Activated T-cell treated with anti-CD3 and anti-CD28 coated beads, Interleukin-2, amount 50 U/mL, for 48 hours (primary cell): Measurements from ENCODE around the gene NANS.
A peak's percentile ranks its signal among the peaks of the same experiment; 100 is the strongest.
"Not testable (repeated sequence)": the region's sequence is repeated elsewhere in the genome, so short reads cannot be mapped to it uniquely, and the experiment has no call there.

Source experiments
- DNase-seq, 2 experiments: peaks; one replicate each; pipeline ENCODE4 v3.0.0-alpha.2; 2020

The NANS gene

GRCh38 chr9:98105006-98105405 lies 48.5 kb downstream of the NANS start:
- no peak for DNase-seq

DNA sequence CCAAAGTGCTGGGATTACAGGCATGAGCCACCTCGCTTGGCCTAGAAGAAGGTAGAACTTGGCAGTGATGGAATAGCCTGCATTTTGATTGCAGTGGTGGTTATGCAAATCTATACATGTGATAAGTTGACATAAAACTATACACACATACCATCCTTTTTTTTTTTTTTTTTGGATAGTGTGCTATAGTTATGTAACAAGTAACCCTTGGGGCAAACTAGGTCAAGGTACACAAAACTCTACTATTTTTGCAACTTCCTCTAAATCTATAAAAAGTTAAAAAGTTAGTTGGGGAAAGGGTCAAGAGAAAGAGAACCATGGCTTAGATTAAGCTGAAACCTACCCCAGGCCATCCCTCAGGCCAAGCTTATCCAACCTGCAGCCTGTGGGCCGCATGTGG lies 51.4 kb downstream of the NANS start:
- DNase-seq, result no peak

- DNase-seq, result peak; percentile 48 to 54
Observed at GRCh38 chr9:98108531-98109031, 52.0 kb downstream of the NANS start.

GRCh38 chr9:98109052-98109451 lies 52.5 kb downstream of the NANS start:
- no peak for DNase-seq

- DNase-seq, result not testable (repeated sequence)
Observed at GRCh38 chr9:98117097-98117496, 60.6 kb downstream of the NANS start.

GRCh38 chr9:98117984-98118639 lies 61.6 kb downstream of the NANS start:
- peak; percentile 58 to 64 for DNase-seq

GRCh38 chr9:98118640-98119601 lies 62.4 kb downstream of the NANS start, which contains the start of gene TRIM14:
TRIM14 (minus strand) TSS chr9:98119222; CDS start chr9:98119188, 34 bp downstream.
- DNase-seq, result peak; percentile 70 to 77

DNA sequence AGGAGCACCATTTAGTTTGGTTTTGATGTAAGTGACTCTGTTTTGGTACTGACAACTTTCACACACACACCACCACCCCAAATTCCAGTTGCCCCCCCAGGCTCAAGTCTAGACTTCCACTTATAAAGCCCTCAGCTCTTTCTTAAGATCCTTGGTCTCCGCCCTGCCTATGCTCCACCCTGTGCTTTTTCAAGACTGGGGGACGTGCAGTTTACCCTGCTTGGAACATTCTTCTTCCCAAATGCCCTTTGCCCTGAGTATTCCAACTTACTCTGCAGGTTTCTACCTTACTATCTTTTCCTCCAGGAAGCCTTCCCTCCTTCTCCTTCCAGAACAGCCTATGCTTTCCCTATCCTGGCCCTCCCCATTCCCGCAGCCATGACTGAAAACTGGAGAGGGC lies 63.9 kb downstream of the NANS start:
- DNase-seq, result no peak

GRCh38 chr9:98121058-98121457 lies 64.5 kb downstream of the NANS start:
- DNase-seq, result no peak

DNA sequence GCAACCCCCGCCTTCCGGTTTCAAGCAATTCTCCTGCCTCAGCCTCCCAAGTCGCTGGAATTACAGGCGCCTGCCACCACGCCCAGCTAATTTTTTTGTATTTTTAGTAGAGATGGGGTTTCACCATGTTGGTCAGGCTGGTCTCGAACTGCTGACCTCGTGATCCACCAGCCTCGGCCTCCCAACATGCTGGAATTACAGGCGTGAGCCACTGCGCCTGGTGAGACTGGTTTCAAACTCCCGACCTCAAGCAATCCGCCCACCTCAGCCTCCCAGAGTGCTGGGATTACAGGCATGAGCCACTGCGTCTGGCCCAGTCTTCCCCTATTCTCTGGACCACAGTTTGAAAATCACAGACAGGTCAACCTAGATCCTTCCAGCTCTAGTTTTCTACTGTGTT lies 67.6 kb downstream of the NANS start:
- not testable (repeated sequence) for DNase-seq

DNA sequence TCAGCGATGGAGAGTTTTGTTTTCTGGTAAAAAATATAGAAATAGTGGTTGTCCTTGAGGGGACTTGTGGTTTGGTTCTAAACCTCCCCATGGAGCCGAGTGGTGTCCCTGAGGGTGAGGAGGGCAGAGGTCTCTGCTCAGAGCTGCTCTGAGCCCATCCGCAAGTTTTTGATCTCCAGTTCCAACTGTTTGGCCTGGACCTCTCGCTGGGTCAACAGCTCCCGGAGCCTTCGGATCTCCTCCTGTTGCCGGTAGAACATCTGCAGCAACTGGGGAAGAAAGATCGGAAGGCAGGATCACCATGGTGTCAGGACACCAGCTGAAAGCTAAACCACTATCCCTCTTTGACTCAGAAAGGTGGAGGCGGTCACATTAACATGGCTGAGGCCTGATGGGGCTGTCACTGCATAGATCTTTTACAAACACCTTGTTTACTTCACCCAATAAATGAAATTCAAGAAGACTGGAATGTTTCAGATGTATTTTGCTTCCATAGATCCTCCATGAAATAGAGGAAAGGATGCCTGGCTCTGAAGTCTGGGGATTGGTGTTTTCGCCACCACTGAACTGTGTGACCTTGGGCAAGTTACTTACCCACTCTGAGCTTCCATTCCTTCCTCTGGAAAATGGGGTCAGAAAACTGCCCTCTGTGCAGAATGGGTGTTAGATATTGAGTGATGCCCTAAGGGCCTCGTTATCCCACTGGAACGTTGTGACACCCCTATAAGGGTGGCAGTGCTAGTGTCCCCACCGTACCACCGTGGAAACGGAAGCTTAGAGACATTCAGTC lies 68.3 kb downstream of the NANS start:
- no peak for DNase-seq

GRCh38 chr9:98127226-98127625 lies 70.7 kb downstream of the NANS start:
- no peak for DNase-seq

DNA sequence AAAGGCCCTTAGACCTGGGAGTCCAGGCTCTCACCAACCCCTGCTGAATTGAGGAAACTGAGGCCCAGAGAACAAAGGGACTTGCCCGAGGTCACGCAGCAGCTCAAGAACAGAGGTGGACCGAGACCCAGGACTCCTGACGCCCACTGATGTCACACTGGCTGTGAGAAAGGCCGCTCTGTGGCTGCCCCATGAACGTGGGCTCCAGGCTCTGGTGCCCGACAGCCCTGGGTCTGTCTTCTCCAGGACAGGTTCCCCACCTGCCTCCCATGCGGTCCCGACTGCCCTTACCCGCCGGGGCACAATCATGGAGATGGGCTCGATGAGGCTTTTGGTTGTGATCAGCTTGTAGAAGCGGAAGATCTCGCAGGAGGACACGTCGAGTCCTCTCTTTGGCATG lies 71.8 kb downstream of the NANS start:
- no peak for DNase-seq

DNA sequence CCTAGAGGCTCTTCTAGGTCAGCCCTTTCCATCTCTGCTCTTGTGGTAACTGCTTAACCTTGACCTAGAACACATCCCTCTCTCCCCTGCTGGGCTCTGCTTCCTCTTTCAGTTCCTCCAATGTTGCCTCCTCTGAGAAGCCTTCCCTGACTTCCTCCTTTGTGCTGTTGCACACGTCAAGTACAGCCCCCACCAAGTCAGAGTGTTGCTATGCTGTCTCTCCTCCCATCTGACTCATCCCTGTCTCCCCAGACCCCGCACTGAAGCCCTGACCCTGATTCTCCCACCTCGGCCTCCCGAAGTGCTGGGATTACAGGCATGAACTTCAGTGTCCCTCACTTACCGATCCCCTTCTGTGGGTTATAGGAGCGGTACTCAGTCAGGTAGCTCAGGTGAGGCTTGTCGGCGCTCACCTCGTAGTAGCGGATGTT lies 72.9 kb downstream of the NANS start:
- DNase-seq, result no peak

DNA sequence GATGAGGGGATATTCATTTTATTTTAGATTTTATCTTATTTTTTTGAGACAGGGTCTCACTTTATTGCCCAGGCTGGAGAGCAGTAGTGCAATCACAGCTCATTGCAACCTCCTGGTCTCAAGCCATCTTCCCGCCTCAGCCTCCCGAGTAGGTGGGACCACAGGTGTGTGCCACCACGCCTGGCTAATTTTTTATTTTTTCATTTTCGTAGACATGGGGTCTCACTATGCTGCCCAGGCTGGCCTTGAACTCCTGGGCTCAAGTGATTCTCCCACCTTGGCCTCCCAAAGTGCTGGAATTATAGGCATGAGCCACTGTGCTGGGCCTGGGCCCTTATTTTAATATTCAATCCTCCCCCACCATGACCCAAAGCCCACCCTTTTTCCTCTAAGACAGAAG lies 73.5 kb downstream of the NANS start:
- not testable (repeated sequence) for DNase-seq

- no peak for DNase-seq
Observed at GRCh38 chr9:98130576-98131228, 74.2 kb downstream of the NANS start.

DNA sequence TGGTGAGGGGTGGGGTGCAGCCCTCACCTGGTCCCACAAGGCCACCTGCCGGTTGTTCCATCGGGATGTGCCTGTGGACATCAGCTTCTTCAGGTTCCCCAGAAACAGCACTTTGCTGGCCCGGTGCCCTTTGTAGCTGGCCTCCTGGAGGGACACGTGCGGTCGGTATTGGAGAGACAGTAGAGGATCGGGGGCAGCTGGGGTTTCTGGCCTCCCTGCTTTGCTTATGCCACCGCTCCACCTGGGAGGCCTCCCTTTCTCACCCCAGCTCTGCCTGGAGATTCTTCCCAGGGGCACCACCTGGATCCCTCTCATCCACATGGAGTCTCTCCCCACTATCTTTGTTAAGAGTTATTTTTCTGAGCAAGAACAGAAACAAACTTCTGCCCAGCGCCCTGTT lies 75.6 kb downstream of the NANS start:
- no peak for DNase-seq
